Amniotic epithelial cell (primary cell): ENCODE results near the gene MGAT5.

Experiments
- DNase-seq: peaks from one replicate; pipeline ENCODE4 v3.0.0-alpha.2; 2010; ENCODE audit warnings: low read depth

The MGAT5 gene

GRCh38 chr2:134253804-134254203 lies at the start of gene MGAT5:
Gene MGAT5 (plus strand): TSS chr2:134254072. CDS start chr2:134254404, 332 bp downstream.
- no peak for DNase-seq

DNA sequence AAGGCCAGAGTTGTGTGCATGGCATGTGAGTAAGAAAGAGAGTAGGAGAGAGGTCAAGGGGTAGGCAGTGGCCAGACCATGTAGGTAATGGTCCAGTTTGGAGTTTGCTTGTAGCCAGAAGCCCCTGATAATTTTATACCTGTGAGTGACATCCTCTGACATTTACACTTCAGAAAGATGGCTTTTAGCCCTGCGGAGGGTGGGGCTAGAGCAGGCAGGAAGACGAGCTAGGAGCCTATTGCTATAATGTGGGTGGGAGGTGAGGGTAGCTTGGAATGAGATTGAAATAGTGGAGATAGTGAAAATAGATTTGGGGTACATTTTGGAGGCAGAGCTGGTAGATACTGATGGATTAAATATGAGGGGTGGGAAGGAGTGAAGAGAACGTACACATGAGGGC lies 48.8 kb upstream of the MGAT5 start:
- DNase-seq: no peak

- DNase-seq: no peak
Measured at GRCh38 chr2:134206031-134206430, 47.8 kb upstream of the MGAT5 start.

GRCh38 chr2:134206573-134206972 lies 47.3 kb upstream of the MGAT5 start:
- DNase-seq: peak; percentile 24

DNA sequence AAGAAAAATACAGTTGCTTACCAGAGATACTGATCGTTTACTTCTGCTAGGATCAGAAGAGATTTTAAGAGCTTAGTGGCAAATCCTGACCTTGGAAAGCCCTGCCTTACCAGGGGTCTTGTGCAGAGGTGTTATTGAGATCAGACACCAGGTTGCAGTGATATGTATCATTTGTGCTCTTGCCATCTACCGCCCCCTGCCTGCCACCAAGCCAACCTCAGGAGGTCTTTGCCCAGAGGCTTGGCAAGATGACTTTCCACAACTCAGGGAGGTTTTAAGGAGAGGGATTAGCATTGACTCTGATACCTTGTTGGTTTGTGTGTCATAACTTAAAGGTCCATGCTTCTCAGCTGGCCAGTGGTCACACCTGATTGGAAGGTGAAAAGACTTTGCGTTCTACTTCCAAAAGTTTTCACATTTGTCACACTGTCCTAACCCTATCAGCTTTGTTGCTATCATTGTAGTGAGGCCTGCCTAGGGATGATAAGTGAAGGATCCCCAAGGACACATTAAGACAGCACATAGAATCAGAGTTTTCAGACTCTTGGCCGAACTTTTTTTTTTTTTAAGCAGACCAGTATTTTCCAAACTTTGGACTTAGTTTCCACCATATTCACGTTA lies 46.2 kb upstream of the MGAT5 start:
- DNase-seq: peak; percentile 45

DNA sequence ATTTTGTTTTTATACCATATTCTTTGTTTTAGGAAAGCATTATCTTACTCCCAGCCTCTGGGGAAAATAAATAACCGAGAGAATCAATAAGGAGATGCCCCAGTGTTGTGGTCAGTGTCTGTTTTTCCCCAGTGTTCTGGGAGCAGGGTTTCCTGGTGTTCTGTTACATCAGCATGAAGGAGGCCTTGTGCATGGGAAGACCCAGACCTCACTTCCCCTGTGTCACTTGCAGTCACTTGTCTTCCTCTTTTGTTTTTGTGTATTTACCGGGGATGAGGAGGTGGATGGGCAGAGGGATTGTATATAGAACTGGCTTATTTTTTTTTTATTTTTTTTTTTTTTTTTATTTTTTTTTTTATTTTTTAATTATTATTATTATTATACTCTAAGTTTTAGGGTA lies 45.0 kb upstream of the MGAT5 start:
- DNase-seq: no peak

GRCh38 chr2:134212746-134213145 lies 41.1 kb upstream of the MGAT5 start:
- no peak for DNase-seq

GRCh38 chr2:134216152-134216829 lies 37.6 kb upstream of the MGAT5 start:
- DNase-seq: no peak

DNA sequence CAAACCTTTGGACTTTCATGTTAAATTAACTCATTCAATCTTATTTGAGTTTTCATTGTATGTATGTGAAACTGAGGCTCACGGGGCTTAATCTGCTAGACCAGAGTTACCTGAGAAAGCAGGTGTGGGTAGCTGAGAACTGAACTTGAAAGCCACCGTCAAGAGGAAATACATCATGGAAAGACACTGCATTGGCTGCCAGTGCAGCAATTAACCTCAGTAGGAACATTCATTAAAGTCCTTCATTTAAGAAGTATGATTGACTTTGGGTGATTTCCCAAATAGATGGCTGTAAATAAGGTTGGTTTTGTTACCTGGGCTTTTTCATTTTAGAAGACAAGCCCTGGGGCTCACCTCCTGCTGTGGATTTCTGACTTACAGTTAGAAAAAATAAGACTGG lies 36.5 kb upstream of the MGAT5 start:
- no peak for DNase-seq

GRCh38 chr2:134217924-134218323 lies 35.9 kb upstream of the MGAT5 start:
- peak; percentile 93 for DNase-seq

- no peak for DNase-seq
Measured at GRCh38 chr2:134218414-134218813, 35.5 kb upstream of the MGAT5 start.

DNA sequence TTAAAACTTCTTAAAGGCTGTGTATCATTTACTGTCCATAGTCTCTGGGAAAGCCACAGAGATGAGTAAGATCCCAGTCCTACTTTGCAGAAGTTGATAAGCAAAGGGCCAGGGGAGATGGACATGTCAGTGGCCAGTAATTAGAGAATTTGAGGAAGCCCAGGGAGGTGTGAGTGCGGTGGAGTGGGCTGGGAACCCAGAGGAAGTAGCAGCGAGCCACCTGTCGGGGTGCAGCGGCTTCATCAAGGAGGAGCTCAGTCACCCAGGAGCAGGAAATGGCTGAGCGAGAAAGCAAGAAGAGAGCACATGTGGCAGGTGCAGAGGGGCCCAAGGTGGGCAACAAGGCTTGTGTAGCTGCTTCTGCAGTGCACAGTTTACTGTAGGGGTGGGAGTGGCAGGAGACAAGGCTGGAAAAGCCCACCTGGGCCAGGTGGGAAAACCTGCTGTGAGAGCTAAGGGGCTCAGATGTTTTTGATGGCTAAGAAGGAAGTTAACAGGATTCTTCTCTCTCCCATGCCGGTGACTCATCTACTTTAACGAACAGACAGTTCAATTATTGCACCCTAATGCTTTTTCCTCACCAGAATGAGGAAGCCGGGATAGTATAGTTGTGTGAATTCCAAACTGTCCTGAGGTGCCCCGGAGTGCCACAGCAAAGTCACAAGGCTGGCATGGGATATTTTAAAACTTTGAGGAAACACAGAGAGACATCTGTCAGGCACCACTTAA lies 34.8 kb upstream of the MGAT5 start:
- no peak for DNase-seq

GRCh38 chr2:134220344-134220974 lies 33.4 kb upstream of the MGAT5 start:
- DNase-seq: peak; percentile 46

DNA sequence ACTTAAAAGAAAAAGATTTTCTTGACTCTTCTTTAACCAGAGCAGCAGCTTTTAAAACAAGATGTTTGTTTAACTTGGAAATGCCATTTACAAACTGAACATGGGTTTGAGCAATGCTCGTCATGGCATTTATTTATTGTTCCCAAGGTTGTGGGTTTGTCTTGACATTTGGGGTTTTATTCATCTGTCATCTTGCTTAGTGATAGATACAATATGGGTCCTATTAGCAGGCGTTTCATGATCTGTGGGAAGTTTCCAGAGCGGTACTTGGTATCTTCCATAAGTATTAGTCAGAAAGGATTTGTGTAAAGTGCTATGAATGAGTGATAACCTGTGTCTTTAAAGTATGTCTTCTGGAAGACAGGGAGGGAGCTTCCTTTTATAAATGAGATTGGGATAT lies 29.9 kb upstream of the MGAT5 start:
- DNase-seq: peak; percentile 78

DNA sequence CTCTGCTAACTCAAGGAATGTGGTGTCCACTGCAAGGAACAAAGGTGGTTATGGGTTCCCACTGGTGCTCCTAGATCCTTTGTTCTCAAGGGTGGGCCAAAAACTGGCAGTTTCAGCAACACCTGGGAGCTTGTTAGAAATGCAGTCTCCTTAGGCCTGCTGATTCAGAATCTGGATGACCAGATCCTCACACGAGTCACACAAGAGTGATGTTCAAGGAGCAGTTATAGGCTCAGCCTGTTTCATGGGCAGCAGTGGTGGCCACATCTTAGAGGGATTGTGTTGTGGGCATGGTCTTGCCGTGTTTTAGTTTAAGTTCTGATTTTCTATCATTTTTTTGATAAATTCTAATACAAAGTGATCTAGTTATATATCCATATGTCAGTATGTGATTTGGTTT lies 28.7 kb upstream of the MGAT5 start:
- no peak for DNase-seq

GRCh38 chr2:134225841-134226240 lies 28.0 kb upstream of the MGAT5 start:
- no peak for DNase-seq

GRCh38 chr2:134226601-134227000 lies 27.3 kb upstream of the MGAT5 start:
- peak; percentile 56 for DNase-seq

DNA sequence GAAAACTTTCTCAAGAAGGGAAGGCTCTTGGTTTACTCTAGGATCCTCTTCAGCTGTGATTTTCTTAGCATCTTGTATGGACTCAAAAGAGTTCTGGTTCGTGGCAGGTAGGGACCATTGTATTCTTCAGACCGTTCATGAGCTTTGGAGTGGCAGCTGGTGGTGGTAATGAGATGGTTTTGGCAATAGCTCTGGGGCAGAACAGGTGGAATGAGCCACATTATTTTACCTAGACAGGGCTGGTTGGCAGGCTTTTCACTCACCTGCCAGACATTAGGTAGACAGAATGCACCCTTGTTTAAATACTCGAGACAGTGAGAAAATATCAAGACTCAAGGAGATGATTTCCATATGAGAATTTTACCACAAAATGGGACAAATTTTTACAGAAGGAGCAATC lies 26.2 kb upstream of the MGAT5 start:
- DNase-seq: no peak

DNA sequence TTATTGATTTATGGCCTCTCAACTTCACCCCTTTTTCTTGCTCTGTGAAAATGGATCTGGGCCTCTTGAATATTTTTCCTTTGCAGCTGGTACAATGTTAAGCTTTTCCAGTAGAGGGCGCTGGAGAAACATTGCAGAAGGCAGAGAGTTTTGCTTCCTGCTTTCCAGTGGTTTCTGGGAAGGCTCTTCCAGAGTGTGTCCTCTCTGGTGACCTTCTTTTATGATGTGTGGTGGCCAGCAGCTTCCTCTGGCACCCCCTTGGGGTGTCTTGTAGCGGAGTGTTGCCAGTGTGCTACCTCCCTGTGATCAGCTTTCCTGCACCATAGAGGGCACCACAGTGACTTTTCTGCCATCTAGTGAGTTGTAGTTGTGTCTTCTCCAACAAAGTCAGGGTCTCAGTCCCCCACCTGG lies 25.4 kb upstream of the MGAT5 start:
- DNase-seq: no peak

GRCh38 chr2:134229540-134229939 lies 24.3 kb upstream of the MGAT5 start:
- DNase-seq: no peak

- no peak for DNase-seq
Measured at GRCh38 chr2:134230885-134231284, 23.0 kb upstream of the MGAT5 start.

- peak; percentile 61 for DNase-seq
Measured at GRCh38 chr2:134231301-134231964, 22.4 kb upstream of the MGAT5 start.
